ENCODE measurements around the gene TCEAL4.

TCEAL4 gene

GRCh38 chrX:103560256-103560655 is 25.1 kb upstream of the TCEAL4 start:
- DNase-seq (ENCODE audit: low read depth): no peak
- TF ChIP-seq CTCF (IDR thresholded peaks at IDR 0.05; ENCODE audit: control insufficient read depth, extremely low read depth, insufficient read depth): no peak
- H3K4me3 ChIP-seq (ENCODE audit: low read depth, low read length): no peak overlapping the region

GRCh38 chrX:103562801-103563200 is 22.5 kb upstream of the TCEAL4 start:
- DNase-seq (ENCODE audit: low read depth): no peak
- H3K4me3 ChIP-seq (ENCODE audit: low read depth, low read length): no peak overlapping the region
- no peak for TF ChIP-seq CTCF (IDR thresholded peaks at IDR 0.05; ENCODE audit: control insufficient read depth, extremely low read depth, insufficient read depth)

GRCh38 chrX:103565197-103565596 is 20.1 kb upstream of the TCEAL4 start:
- no peak overlapping the region for H3K4me3 ChIP-seq (ENCODE audit: low read depth, low read length)
- no peak for DNase-seq (ENCODE audit: low read depth)
- no peak for TF ChIP-seq CTCF (IDR thresholded peaks at IDR 0.05; ENCODE audit: control insufficient read depth, extremely low read depth, insufficient read depth)

DNA sequence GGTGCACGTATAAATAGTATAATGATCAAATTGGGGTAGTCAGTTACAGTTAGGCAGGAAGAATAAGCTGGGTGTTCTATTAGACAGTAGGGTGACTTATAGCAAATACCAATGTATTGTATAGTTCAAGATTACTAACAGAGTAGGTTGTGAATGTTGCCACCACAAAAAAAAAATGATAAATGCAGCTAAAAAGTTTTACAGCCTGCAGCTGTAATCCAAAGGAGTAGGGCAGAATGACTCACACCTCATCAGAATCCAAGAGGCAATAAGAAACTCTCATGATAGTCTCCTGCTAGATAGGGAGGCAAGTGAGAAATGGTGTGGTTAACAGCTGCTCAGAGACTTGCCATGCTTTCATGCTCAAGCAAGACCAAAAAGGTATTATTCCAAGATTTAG is 19.6 kb upstream of the TCEAL4 start:
- no peak for TF ChIP-seq CTCF (IDR thresholded peaks at IDR 0.05; ENCODE audit: control insufficient read depth, extremely low read depth, insufficient read depth)
- no peak overlapping the region for H3K4me3 ChIP-seq (ENCODE audit: low read depth, low read length)
- no peak for DNase-seq (ENCODE audit: low read depth)

GRCh38 chrX:103571121-103571520 is 14.2 kb upstream of the TCEAL4 start:
- H3K4me3 ChIP-seq (ENCODE audit: low read depth, low read length): no peak overlapping the region
- no peak for DNase-seq (ENCODE audit: low read depth)
- TF ChIP-seq CTCF (IDR thresholded peaks at IDR 0.05; ENCODE audit: control insufficient read depth, extremely low read depth, insufficient read depth): no peak

GRCh38 chrX:103571726-103572125 is 13.6 kb upstream of the TCEAL4 start:
- H3K4me3 ChIP-seq (ENCODE audit: low read depth, low read length): no peak overlapping the region
- TF ChIP-seq CTCF (IDR thresholded peaks at IDR 0.05; ENCODE audit: control insufficient read depth, extremely low read depth, insufficient read depth): no peak
- no peak for DNase-seq (ENCODE audit: low read depth)

GRCh38 chrX:103573202-103573601 is 12.1 kb upstream of the TCEAL4 start:
- no peak for TF ChIP-seq CTCF (IDR thresholded peaks at IDR 0.05; ENCODE audit: control insufficient read depth, extremely low read depth, insufficient read depth)
- no peak for DNase-seq (ENCODE audit: low read depth)
- H3K4me3 ChIP-seq (ENCODE audit: low read depth, low read length): no peak overlapping the region
